Motor neuron (in vitro differentiated cells): ENCODE results near the gene CACNB2. TPM values are rescaled to one million over a fixed set of nuclear protein-coding genes. Genes with fewer than 3 reads are reported as not detected.

Source experiments
- ATAC-seq, 8 experiments: fragments of 200-7000 bp; cut with Tn5 transposase; replicated peaks in 6 of 8; 2 replicates each; pipeline ENCODE4 v1.8.0; 2021; ENCODE audit warnings: mild to moderate bottlenecking in 8 of 8, moderate library complexity in 8 of 8
- H3K27ac ChIP-seq, 2 donors: fragments of 250-450 bp; sonication (Bioruptor Pico); 2 replicates each; pipeline ENCODE4 v1.9.0; 2021; ENCODE audit warnings: antibody characterized with exemption in 2 of 2, mild to moderate bottlenecking in 2 of 2, moderate library complexity in 1 of 2
- H3K4me1 ChIP-seq, 2 donors: fragments of 250-450 bp; sonication (Bioruptor Pico); replicated peaks in 1 of 2; 2 replicates each; pipeline ENCODE4 v1.6.1; 2021; ENCODE audit warnings: antibody characterized with exemption in 2 of 2, mild to moderate bottlenecking in 2 of 2, moderate library complexity in 1 of 2
- H3K4me3 ChIP-seq, 5 donors: fragments of 250-450 bp; sonication (Bioruptor Pico); 2 replicates each; pipeline ENCODE4 v1.9.0; 2021; ENCODE audit warnings: antibody characterized with exemption in 5 of 5, mild to moderate bottlenecking in 5 of 5, moderate library complexity in 4 of 5
- WGBS, 10 experiments: fragments of 450-650 bp; shearing (Covaris generic); methylation state at CpG; one replicate each; pipeline ENCODE4 v1.0.0; 2022; 5-methylcytosine and 5-hydroxymethylcytosine counted together
- in situ Hi-C, 9 experiments: fragments of 400-800 bp; cut with MboI; loops; one replicate each; pipeline ENCODE4 v1.15.0; 2021; ENCODE audit warnings: low sequenced_read_pairs in 9 of 9, low pct_unique_long_range_greater_than_20kb in 2 of 9; ENCODE audit not compliant: unreplicated experiment in 9 of 9
- total RNA-seq, 8 experiments: library from RNA; unstranded; fragments of 300-600 nt; gene quantifications; 2 replicates each; pipeline versions ENCODE4 v1.2.3 to v1.2.4, GENCODE V29; 2022

The CACNB2 gene
- total RNA-seq, 8 experiments from 2014 or later: 1.3 to 24.1 (median 5.1) TPM

GRCh38 chr10:18514537-18514936 lies 374.3 kb downstream of the CACNB2 start:
- no peak overlapping the region for H3K27ac ChIP-seq
- ATAC-seq: no peak
- in situ Hi-C loops: loop anchor here in 4 of 9 experiments (25.0 kb wide), 2 partner anchors 98 to 148 kb away; partner anchors contain the start of genes ARL5B (in 1 of the 4) and NSUN6 (in 1 of the 4)
- no peaks in the 10 kb centered on the region for H3K4me1 ChIP-seq
- H3K4me3 ChIP-seq: no peak overlapping the region

- H3K4me1 ChIP-seq: no peaks in the 10 kb centered on the region
- in situ Hi-C loops: loop anchor here in 4 of 9 experiments (25.0 kb wide), 2 partner anchors 95 to 145 kb away; partner anchors contain the start of genes ARL5B (in 1 of the 4) and NSUN6 (in 1 of the 4)
- H3K27ac ChIP-seq: no peak overlapping the region
- H3K4me3 ChIP-seq: no peak overlapping the region
- 0 to 100% (median 82%) methylated on average over 2 to 3 of the region's 3 CpGs; no CpG with 5 or more reads in 2 of the 10 experiments for WGBS, 10 experiments
- ATAC-seq: no peak
These were observed 376.6 kb downstream of the CACNB2 start for GRCh38 chr10:18516851-18517250.

DNA sequence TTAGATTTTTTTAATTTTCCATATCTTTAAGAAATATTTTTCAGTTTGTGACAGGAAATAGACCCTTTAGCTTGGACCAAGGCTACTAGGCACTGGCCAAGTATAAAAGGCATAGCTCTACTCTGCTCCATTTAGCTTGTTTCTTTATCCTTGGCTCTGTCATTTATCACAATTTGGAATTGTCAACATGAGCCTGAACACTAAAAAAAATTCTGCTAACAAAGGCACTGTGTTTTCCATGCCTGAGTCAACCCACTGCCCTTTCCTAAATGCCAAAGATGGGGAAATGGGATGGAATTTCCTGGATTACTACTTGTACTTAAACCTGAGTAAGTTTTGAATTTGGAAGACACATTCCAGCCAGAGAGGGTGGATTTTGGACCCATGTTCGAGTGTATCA lies 382.8 kb downstream of the CACNB2 start:
- Histone ChIP-seq H3K27ac (no peak overlapping the region), H3K4me3 (no peak overlapping the region), H3K4me1 (peaks cover 0 to 3% of the 10 kb centered on the region in 2 donors)
- in situ Hi-C loops: loop anchor here in 4 of 9 experiments (25.0 kb wide), 2 partner anchors 89 to 139 kb away; partner anchors contain the start of genes ARL5B (in 1 of the 4) and NSUN6 (in 1 of the 4)
- 20 to 83% (median 80%) methylated on average over 1 of the region's 1 CpG; no CpG with 5 or more reads in 3 of the 10 experiments for WGBS, 10 experiments
- no peak for ATAC-seq

- ATAC-seq: no peak
- WGBS, 10 experiments: 75 to 100% (median 90%) methylated on average over 1 to 2 of the region's 2 CpGs; no CpG with 5 or more reads in 1 of the 10 experiments
- Histone ChIP-seq H3K27ac (no peak overlapping the region), H3K4me3 (no peak overlapping the region), H3K4me1 (peaks cover 0 to 3% of the 10 kb centered on the region in 2 donors)
- in situ Hi-C loops: loop anchor here in 4 of 9 experiments (25.0 kb wide), 2 partner anchors 88 to 138 kb away; partner anchors contain the start of genes ARL5B (in 1 of the 4) and NSUN6 (in 1 of the 4)
These were observed 383.6 kb downstream of the CACNB2 start for GRCh38 chr10:18523858-18524257.

DNA sequence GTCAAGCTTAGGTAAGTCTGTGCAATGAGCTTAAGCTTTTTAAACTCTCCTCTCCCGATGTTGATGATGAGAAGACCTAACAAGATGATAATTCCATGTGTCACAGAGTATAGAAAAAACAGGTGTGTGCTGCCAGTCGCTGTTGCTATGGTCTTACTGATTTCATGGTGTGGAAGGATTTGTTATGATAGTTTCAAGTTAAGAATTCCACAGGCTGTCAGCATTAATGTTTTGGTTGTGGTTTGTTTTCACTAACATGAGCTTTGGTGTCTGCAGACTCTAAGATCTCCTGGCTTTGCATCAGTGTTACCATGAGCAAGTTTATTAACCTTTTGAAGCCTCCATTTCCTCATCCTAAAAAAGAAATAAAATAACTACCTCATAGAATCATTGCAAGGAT lies 387.5 kb downstream of the CACNB2 start:
- no peak for ATAC-seq

DNA sequence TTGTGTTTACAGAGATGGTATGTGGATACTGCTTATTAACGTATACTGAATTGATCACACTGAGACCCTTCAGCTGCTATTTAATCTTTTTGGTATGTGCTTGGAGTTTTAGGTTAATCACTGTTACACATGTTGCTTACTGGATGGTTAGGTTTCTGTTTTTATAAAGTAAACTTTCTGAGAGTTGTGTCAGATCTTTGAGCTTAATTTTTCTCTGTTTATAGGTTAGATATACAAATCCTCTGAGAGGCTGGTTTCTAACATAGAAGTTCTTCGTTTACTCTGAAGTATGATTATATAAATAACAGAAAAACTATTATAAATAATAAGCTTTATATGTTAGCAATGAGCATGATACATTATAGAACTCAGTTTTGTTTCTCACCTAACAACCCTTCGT lies 388.1 kb downstream of the CACNB2 start:
- Histone ChIP-seq H3K27ac (no peak overlapping the region), H3K4me1 (peaks cover 0 to 3% of the 10 kb centered on the region in 2 donors), H3K4me3 (no peak overlapping the region)
- ATAC-seq: no peak
- in situ Hi-C loops: no loop called here
- WGBS, 10 experiments: 65 to 100% (median 94%) methylated on average over 2 to 3 of the region's 3 CpGs; no CpG with 5 or more reads in 2 of the 10 experiments

More for the DNA sequence above, 387.5 kb downstream of the CACNB2 start:
- 60 to 100% (median 92%) methylated on average over 1 to 2 of the region's 2 CpGs; no CpG with 5 or more reads in 1 of the 10 experiments for WGBS, 10 experiments
- H3K4me3 ChIP-seq: no peak overlapping the region
- H3K27ac ChIP-seq: no peak overlapping the region
- H3K4me1 ChIP-seq: peaks cover 0 to 3% of the 10 kb centered on the region in 2 donors
- in situ Hi-C loops: no loop called here

DNA sequence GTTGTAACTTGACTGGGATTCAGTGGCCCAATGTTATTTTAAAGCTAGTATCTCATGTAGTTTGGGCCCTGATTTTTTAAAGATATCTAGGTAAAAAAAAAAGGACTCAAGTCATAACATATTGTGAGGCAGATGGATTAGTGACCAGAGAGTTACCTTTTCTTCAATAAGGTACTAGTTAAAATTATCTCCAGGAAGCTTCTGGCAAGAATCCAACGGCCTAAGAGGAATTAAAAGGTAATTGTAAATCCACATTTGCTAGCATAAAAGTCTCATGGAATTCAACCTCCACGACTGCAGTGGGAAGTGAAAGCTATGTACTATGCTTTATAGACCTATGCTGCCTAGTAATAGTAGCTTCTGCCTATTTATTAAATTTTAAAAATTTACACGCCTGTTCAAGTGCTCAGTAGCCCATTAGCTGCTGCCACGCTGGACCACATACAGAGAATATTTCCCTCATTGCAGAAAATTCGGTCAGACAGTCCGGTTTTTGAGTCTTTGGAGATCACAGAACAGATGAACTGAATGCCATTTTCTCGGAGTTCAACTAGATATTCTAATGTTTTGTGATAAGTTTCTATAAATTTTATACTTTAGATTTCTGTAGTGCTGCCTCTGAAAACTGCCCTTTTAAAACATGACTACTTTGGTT lies 392.8 kb downstream of the CACNB2 start:
- Histone ChIP-seq H3K27ac (no peak overlapping the region), H3K4me1 (peaks cover 0 to 6% of the 10 kb centered on the region in 2 donors), H3K4me3 (no peak overlapping the region)
- ATAC-seq: no peak
- 78 to 100% (median 91%) methylated on average over 1 to 7 of the region's 7 CpGs for WGBS, 10 experiments
- in situ Hi-C loops: no loop called here

- no peak for ATAC-seq
- in situ Hi-C loops: no loop called here
- Histone ChIP-seq H3K4me3 (no peak overlapping the region), H3K4me1 (peaks cover 0 to 6% of the 10 kb centered on the region in 2 donors), H3K27ac (no peak overlapping the region)
- 86 to 100% (median 97%) methylated on average over 1 to 5 of the region's 5 CpGs; no CpG with 5 or more reads in 2 of the 10 experiments for WGBS, 10 experiments
These were observed 393.7 kb downstream of the CACNB2 start for GRCh38 chr10:18533896-18534295.

GRCh38 chr10:18539335-18539734 lies 399.1 kb downstream of the CACNB2 start:
- WGBS, 10 experiments: 76 to 100% (median 92%) methylated on average over 1 to 12 of the region's 22 CpGs; no CpG with 5 or more reads in 1 of the 10 experiments
- ATAC-seq: no peak
- in situ Hi-C loops: no loop called here
- Histone ChIP-seq H3K27ac (no peak overlapping the region), H3K4me3 (no peak overlapping the region), H3K4me1 (peaks cover 0 to 1% of the 10 kb centered on the region in 2 donors)

DNA sequence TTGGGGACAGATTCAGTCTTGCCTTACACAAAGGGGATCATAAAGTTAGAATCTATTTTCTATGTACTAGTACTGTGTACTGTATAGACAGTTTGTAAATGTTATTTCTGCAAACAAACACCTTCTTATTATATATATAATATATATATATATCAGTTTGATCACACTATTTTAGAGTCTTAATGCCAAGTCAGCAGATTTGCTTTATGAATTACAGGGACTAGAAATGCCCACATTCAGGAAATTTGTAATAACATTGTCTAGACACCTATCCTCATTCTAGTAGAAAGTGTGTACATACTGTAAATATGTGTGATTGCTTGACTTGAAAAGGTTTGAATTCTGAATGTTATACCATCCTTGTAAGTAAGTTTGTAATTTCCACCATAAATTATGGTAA lies 400.0 kb downstream of the CACNB2 start:
- Histone ChIP-seq H3K27ac (no peak overlapping the region), H3K4me1 (peaks cover 0 to 1% of the 10 kb centered on the region in 2 donors), H3K4me3 (no peak overlapping the region)
- in situ Hi-C loops: no loop called here
- ATAC-seq: no peak

- in situ Hi-C loops: no loop called here
- Histone ChIP-seq H3K27ac (no peak overlapping the region), H3K4me1 (peaks cover 9 to 12% of the 10 kb centered on the region in 2 donors), H3K4me3 (no peak overlapping the region)
- no peak for ATAC-seq
These were observed 402.6 kb downstream of the CACNB2 start for GRCh38 chr10:18542832-18543231.

DNA sequence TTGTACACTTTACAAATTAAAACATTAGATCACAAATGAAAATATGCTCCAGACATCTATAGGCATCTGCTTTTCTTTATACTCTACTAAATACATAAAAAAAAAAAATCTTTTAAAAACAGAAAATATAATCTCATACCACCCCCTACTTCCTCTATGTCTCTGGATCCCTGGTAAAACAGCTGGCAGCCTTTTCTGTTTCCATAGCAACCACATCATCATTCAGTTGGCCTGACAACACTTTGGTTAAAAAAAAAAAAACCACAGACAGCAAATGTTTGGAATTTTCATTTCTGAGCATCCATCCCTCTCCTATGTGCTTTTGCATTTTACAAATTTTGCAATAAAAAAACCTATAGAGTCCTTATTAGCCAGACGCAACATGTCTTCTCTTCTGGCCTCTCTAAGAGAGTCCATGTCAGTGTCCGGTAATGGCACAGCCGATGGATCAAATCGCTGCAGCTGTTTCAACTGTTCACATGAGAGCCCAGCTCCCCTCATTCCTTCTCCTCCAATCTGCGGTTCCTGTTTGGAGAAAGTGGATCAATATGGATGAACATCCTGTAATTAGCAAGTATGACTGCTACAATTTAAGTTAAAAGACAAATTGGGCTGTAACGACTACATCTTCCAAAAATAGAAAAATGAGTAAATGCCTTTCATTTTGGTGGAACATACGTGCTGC lies 405.5 kb downstream of the CACNB2 start:
- peak overlapping the region in 1 of 2 donors; percentile 0 for H3K27ac ChIP-seq
- in situ Hi-C loops: no loop called here
- ATAC-seq: peak in 5 of 8 experiments; percentile 47 to 75 (median 54)
- peaks cover 9 to 12% of the 10 kb centered on the region in 2 donors for H3K4me1 ChIP-seq
- WGBS, 10 experiments: 71 to 100% (median 83%) methylated on average over 1 to 7 of the region's 7 CpGs; no CpG with 5 or more reads in 2 of the 10 experiments
- H3K4me3 ChIP-seq: no peak overlapping the region

GRCh38 chr10:18549105-18549504 lies 408.9 kb downstream of the CACNB2 start:
- Histone ChIP-seq H3K27ac (no peak overlapping the region), H3K4me3 (no peak overlapping the region), H3K4me1 (peaks cover 9 to 12% of the 10 kb centered on the region in 2 donors)
- in situ Hi-C loops: no loop called here
- no peak for ATAC-seq
- WGBS, 10 experiments: 79 to 100% (median 98%) methylated on average over 1 to 2 of the region's 2 CpGs; no CpG with 5 or more reads in 4 of the 10 experiments
